HS-5 (cell line): ENCODE measurements around the gene PTPN11.

Source experiments
- DNase-seq: peaks from one replicate; pipeline ENCODE4 v3.0.0-alpha.2; 2012; ENCODE audit warnings: low read depth

Gene PTPN11

GRCh38 chr12:112543751-112544150 is 125.0 kb downstream of the PTPN11 start:
- DNase-seq = no peak

GRCh38 chr12:112546339-112546738 is 127.6 kb downstream of the PTPN11 start:
- no peak for DNase-seq

- DNase-seq = no peak
Measured at GRCh38 chr12:112546996-112547395, 128.2 kb downstream of the PTPN11 start.

- no peak for DNase-seq
Measured at GRCh38 chr12:112549031-112549430, 130.3 kb downstream of the PTPN11 start.

GRCh38 chr12:112551681-112552080 is 132.9 kb downstream of the PTPN11 start:
- DNase-seq = no peak

- no peak for DNase-seq
Measured at GRCh38 chr12:112555621-112556233, 137.0 kb downstream of the PTPN11 start.

- DNase-seq = no peak
Measured at GRCh38 chr12:112557951-112558630, 139.3 kb downstream of the PTPN11 start.
